HL-60 (cell line): ENCODE results near the gene CCT5.

Source experiments
- DNase-seq, 2 experiments: peaks; one replicate each; pipeline ENCODE4 v3.0.0-alpha.2; 2010 to 2020; ENCODE audit warnings: low read depth in 1 of 2, low spot score in 1 of 2
- H3K27ac ChIP-seq: fragments of 250-450 bp; sonication (Bioruptor Pico); replicated peaks from 2 replicates; pipeline ENCODE4 v1.5.1; 2020; ENCODE audit warnings: mild to moderate bottlenecking, moderate library complexity
- H3K27me3 ChIP-seq: fragments of 250-450 bp; sonication (Bioruptor Pico); 2 replicates; pipeline ENCODE4 v1.5.1; 2021; ENCODE audit warnings: mild to moderate bottlenecking, moderate library complexity; ENCODE audit not compliant: insufficient read depth, poor library complexity, severe bottlenecking
- H3K4me3 ChIP-seq: replicated peaks from 2 replicates; pipeline ENCODE4 v1.5.1; 2011; ENCODE audit warnings: mild to moderate bottlenecking, control low read depth, low read length; ENCODE audit not compliant: insufficient read depth
- GABPA ChIP-seq: IDR thresholded peaks from 2 replicates; pipeline ENCODE4 v1.6.1; 2012; ENCODE audit warnings: low read depth
- POLR2AphosphoS5 ChIP-seq: IDR thresholded peaks from 2 replicates; pipeline ENCODE4 v1.6.1; 2012; ENCODE audit warnings: low read depth
- SPI1 ChIP-seq: IDR thresholded peaks from 2 replicates; pipeline ENCODE4 v1.6.1; 2012; ENCODE audit warnings: low read depth, mild to moderate bottlenecking, borderline replicate concordance
- TF ChIP-seq, protein P1 (sequence below): IDR thresholded peaks from 2 replicates; pipeline ENCODE4 v1.6.1; 2012; ENCODE audit warnings: low read depth; ENCODE audit not compliant: insufficient replicate concordance
- TF ChIP-seq, protein P2 (sequence below): IDR thresholded peaks from one replicate; pipeline ENCODE4 v1.5.1; 2011; ENCODE audit warnings: low read length, control low read depth, inconsistent platforms; ENCODE audit not compliant: insufficient read depth

Gene CCT5

DNA sequence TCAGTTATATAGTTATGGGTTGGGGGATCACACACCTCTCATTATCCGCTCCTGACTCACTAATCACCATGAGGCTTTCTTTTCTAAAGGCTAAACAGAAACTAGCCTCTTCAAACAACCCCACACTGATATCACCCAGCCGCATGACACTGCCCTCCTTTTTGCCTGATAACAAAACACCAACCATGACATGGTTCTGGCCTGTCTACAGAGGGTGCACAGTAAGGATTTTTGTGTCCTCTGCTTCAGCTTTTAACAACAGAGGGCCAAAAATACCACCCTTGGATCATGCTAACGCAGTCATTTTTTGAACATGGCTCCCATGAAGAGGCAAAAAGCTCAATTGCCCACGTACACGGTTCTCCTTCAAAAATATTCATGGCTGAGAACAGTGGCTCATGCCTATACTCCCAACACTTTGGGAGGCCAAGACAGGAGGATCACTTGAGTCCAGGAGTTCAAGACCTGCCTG lies 53.7 kb downstream of the CCT5 start:
- no peak for TF ChIP-seq POLR2AphosphoS5
- no peak for TF ChIP-seq SPI1
- TF ChIP-seq, protein P1, sequence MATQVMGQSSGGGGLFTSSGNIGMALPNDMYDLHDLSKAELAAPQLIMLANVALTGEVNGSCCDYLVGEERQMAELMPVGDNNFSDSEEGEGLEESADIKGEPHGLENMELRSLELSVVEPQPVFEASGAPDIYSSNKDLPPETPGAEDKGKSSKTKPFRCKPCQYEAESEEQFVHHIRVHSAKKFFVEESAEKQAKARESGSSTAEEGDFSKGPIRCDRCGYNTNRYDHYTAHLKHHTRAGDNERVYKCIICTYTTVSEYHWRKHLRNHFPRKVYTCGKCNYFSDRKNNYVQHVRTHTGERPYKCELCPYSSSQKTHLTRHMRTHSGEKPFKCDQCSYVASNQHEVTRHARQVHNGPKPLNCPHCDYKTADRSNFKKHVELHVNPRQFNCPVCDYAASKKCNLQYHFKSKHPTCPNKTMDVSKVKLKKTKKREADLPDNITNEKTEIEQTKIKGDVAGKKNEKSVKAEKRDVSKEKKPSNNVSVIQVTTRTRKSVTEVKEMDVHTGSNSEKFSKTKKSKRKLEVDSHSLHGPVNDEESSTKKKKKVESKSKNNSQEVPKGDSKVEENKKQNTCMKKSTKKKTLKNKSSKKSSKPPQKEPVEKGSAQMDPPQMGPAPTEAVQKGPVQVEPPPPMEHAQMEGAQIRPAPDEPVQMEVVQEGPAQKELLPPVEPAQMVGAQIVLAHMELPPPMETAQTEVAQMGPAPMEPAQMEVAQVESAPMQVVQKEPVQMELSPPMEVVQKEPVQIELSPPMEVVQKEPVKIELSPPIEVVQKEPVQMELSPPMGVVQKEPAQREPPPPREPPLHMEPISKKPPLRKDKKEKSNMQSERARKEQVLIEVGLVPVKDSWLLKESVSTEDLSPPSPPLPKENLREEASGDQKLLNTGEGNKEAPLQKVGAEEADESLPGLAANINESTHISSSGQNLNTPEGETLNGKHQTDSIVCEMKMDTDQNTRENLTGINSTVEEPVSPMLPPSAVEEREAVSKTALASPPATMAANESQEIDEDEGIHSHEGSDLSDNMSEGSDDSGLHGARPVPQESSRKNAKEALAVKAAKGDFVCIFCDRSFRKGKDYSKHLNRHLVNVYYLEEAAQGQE = no peak
- TF ChIP-seq, protein P2, sequence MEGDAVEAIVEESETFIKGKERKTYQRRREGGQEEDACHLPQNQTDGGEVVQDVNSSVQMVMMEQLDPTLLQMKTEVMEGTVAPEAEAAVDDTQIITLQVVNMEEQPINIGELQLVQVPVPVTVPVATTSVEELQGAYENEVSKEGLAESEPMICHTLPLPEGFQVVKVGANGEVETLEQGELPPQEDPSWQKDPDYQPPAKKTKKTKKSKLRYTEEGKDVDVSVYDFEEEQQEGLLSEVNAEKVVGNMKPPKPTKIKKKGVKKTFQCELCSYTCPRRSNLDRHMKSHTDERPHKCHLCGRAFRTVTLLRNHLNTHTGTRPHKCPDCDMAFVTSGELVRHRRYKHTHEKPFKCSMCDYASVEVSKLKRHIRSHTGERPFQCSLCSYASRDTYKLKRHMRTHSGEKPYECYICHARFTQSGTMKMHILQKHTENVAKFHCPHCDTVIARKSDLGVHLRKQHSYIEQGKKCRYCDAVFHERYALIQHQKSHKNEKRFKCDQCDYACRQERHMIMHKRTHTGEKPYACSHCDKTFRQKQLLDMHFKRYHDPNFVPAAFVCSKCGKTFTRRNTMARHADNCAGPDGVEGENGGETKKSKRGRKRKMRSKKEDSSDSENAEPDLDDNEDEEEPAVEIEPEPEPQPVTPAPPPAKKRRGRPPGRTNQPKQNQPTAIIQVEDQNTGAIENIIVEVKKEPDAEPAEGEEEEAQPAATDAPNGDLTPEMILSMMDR = no peak
- TF ChIP-seq GABPA = no peak
- Histone ChIP-seq H3K27me3 (no peaks in the 10 kb centered on the region), H3K4me3 (no peak overlapping the region), H3K27ac (no peak overlapping the region)
- DNase-seq = no peak

DNA sequence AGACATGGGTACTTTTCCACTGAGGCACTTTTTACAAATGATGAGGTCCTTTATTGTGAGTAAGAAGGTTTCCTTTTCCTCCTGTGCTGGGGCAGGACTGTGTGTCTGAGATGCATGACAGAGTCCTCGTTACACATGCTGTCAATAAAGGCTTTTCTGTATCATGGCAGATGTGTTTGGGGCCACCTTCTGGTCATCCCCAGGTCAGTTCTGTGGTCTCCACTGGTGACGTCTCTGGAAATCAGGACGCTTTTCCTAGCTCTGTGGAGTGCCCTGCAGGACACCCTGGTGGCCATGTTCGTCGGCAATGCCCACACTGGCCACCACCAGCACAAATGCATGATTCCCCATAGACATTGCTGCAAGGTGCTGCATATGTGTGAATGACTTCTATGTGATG lies 54.9 kb downstream of the CCT5 start:
- DNase-seq = no peak
- no peak overlapping the region for H3K4me3 ChIP-seq
- H3K27ac ChIP-seq = no peak overlapping the region
- no peaks in the 10 kb centered on the region for H3K27me3 ChIP-seq
- no peak for TF ChIP-seq GABPA
- TF ChIP-seq, protein P2 = no peak
- TF ChIP-seq POLR2AphosphoS5 = no peak
- no peak for TF ChIP-seq SPI1
- TF ChIP-seq, protein P1 = no peak

DNA sequence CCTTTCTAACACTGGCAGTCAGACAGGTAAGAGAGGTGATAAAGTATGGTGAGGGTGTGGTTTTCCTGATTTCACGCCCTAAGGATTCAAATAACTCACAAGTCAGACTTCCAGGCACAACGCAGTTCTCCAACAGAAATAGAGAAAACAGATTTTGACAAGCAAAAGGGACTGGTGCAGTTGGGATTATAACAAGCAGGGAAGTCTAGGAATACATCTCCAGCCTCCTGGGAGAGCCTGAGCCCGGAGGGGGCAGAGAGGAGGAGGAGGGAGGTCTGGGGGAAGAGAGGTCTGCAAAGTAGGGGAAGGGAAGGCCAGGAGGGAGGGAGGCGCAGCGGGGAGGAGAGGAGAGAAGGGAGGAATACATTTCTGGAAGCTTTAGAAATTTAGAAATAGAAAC lies 56.0 kb downstream of the CCT5 start:
- Histone ChIP-seq H3K27ac (no peak overlapping the region), H3K27me3 (no peaks in the 10 kb centered on the region), H3K4me3 (no peak overlapping the region)
- TF ChIP-seq SPI1 (no peak), POLR2AphosphoS5 (no peak), GABPA (no peak)
- TF ChIP-seq, protein P2 = no peak
- TF ChIP-seq, protein P1 = no peak
- DNase-seq = no peak
